ENCODE measurements around the gene PAX7.
"Not testable (repeated sequence)": the region's sequence is repeated elsewhere in the genome, so short reads cannot be mapped to it uniquely, and the experiment has no call there.

Gene PAX7

GRCh38 chr1:18738617-18739016, 108.0 kb downstream of the PAX7 start:
- Histone ChIP-seq H3K4me3 (ENCODE audit: control insufficient read depth in 1 of 7, extremely low read depth in 1 of 7, insufficient read depth in 4 of 7, low read depth in 2 of 7, low read length in 6 of 7) (no peak overlapping the region), H3K9me3 (ENCODE audit: control extremely low read depth in 1 of 5, control insufficient read depth in 4 of 5, insufficient read depth in 2 of 5, low read depth in 1 of 5, low read length in 4 of 5) (no peaks in the 10 kb centered on the region), H3K27ac (ENCODE audit: insufficient read depth in 1 of 2, low read depth in 1 of 2, low read length in 2 of 2, poor library complexity in 1 of 2, severe bottlenecking in 2 of 2) (no peak overlapping the region), H3K4me1 (ENCODE audit: control extremely low read depth in 1 of 4, control insufficient read depth in 4 of 4, insufficient read depth in 4 of 4, low read length in 3 of 4) (no peaks in the 10 kb centered on the region), H3K36me3 (ENCODE audit: control insufficient read depth in 4 of 4, insufficient read depth in 4 of 4, low read length in 3 of 4) (no peaks in the 10 kb centered on the region), H3K27me3 (replicated peaks in 2 of 5; ENCODE audit: control insufficient read depth in 4 of 5, insufficient read depth in 5 of 5, low read length in 4 of 5) (peaks cover 0 to 43% (median 3%) of the 10 kb centered on the region in 5 experiments)
- WGBS (ENCODE audit: insufficient coverage): 92% methylated on average over 3 of the region's 3 CpGs
- POLR2A ChIA-PET: no interaction called here
- CTCF ChIA-PET: no interaction called here
- DNase-seq: no peak

GRCh38 chr1:18739408-18739807, 108.8 kb downstream of the PAX7 start:
- Histone ChIP-seq H3K4me1 (ENCODE audit: control extremely low read depth in 1 of 4, control insufficient read depth in 4 of 4, insufficient read depth in 4 of 4, low read length in 3 of 4) (no peaks in the 10 kb centered on the region), H3K4me3 (ENCODE audit: control insufficient read depth in 1 of 7, extremely low read depth in 1 of 7, insufficient read depth in 4 of 7, low read depth in 2 of 7, low read length in 6 of 7) (no peak overlapping the region), H3K36me3 (ENCODE audit: control insufficient read depth in 4 of 4, insufficient read depth in 4 of 4, low read length in 3 of 4) (no peaks in the 10 kb centered on the region), H3K9me3 (ENCODE audit: control extremely low read depth in 1 of 5, control insufficient read depth in 4 of 5, insufficient read depth in 2 of 5, low read depth in 1 of 5, low read length in 4 of 5) (no peaks in the 10 kb centered on the region), H3K27me3 (replicated peaks in 2 of 5; ENCODE audit: control insufficient read depth in 4 of 5, insufficient read depth in 5 of 5, low read length in 4 of 5) (peaks cover 0 to 36% (median 3%) of the 10 kb centered on the region in 5 experiments), H3K27ac (ENCODE audit: insufficient read depth in 1 of 2, low read depth in 1 of 2, low read length in 2 of 2, poor library complexity in 1 of 2, severe bottlenecking in 2 of 2) (no peak overlapping the region)
- POLR2A ChIA-PET: no interaction called here
- WGBS (ENCODE audit: insufficient coverage): 82% methylated on average over 6 of the region's 6 CpGs
- CTCF ChIA-PET: no interaction called here
- no peak for DNase-seq

- 80% methylated on average over 7 of the region's 15 CpGs for WGBS (ENCODE audit: insufficient coverage)
- peaks cover 0 to 32% (median 3%) of the 10 kb centered on the region in 5 experiments for H3K27me3 ChIP-seq (replicated peaks in 2 of 5; ENCODE audit: control insufficient read depth in 4 of 5, insufficient read depth in 5 of 5, low read length in 4 of 5)
- no peaks in the 10 kb centered on the region for H3K4me1 ChIP-seq (ENCODE audit: control extremely low read depth in 1 of 4, control insufficient read depth in 4 of 4, insufficient read depth in 4 of 4, low read length in 3 of 4)
- CTCF ChIA-PET: no interaction called here
- no peak overlapping the region for H3K27ac ChIP-seq (ENCODE audit: insufficient read depth in 1 of 2, low read depth in 1 of 2, low read length in 2 of 2, poor library complexity in 1 of 2, severe bottlenecking in 2 of 2)
- no peaks in the 10 kb centered on the region for H3K9me3 ChIP-seq (ENCODE audit: control extremely low read depth in 1 of 5, control insufficient read depth in 4 of 5, insufficient read depth in 2 of 5, low read depth in 1 of 5, low read length in 4 of 5)
- DNase-seq: no peak
- POLR2A ChIA-PET: no interaction called here
- H3K36me3 ChIP-seq (ENCODE audit: control insufficient read depth in 4 of 4, insufficient read depth in 4 of 4, low read length in 3 of 4): no peaks in the 10 kb centered on the region
- H3K4me3 ChIP-seq (ENCODE audit: control insufficient read depth in 1 of 7, extremely low read depth in 1 of 7, insufficient read depth in 4 of 7, low read depth in 2 of 7, low read length in 6 of 7): no peak overlapping the region
Observed at GRCh38 chr1:18739897-18740296, 109.3 kb downstream of the PAX7 start.

GRCh38 chr1:18740617-18741016, 110.0 kb downstream of the PAX7 start:
- ChIA-PET POLR2A (no interaction called here), CTCF (no interaction called here)
- Histone ChIP-seq H3K36me3 (ENCODE audit: control insufficient read depth in 4 of 4, insufficient read depth in 4 of 4, low read length in 3 of 4) (no peaks in the 10 kb centered on the region), H3K27me3 (replicated peaks in 2 of 5; ENCODE audit: control insufficient read depth in 4 of 5, insufficient read depth in 5 of 5, low read length in 4 of 5) (peaks cover 0 to 31% (median 3%) of the 10 kb centered on the region in 5 experiments), H3K27ac (ENCODE audit: insufficient read depth in 1 of 2, low read depth in 1 of 2, low read length in 2 of 2, poor library complexity in 1 of 2, severe bottlenecking in 2 of 2) (no peak overlapping the region), H3K4me3 (ENCODE audit: control insufficient read depth in 1 of 7, extremely low read depth in 1 of 7, insufficient read depth in 4 of 7, low read depth in 2 of 7, low read length in 6 of 7) (no peak overlapping the region), H3K4me1 (ENCODE audit: control extremely low read depth in 1 of 4, control insufficient read depth in 4 of 4, insufficient read depth in 4 of 4, low read length in 3 of 4) (no peaks in the 10 kb centered on the region), H3K9me3 (ENCODE audit: control extremely low read depth in 1 of 5, control insufficient read depth in 4 of 5, insufficient read depth in 2 of 5, low read depth in 1 of 5, low read length in 4 of 5) (no peaks in the 10 kb centered on the region)
- no peak for DNase-seq
- no CpG with 5 or more reads among the region's 1 CpG for WGBS (ENCODE audit: insufficient coverage)

- Histone ChIP-seq H3K4me1 (ENCODE audit: control extremely low read depth in 1 of 4, control insufficient read depth in 4 of 4, insufficient read depth in 4 of 4, low read length in 3 of 4) (no peaks in the 10 kb centered on the region), H3K27ac (ENCODE audit: insufficient read depth in 1 of 2, low read depth in 1 of 2, low read length in 2 of 2, poor library complexity in 1 of 2, severe bottlenecking in 2 of 2) (no peak overlapping the region), H3K9me3 (ENCODE audit: control extremely low read depth in 1 of 5, control insufficient read depth in 4 of 5, insufficient read depth in 2 of 5, low read depth in 1 of 5, low read length in 4 of 5) (no peaks in the 10 kb centered on the region), H3K36me3 (ENCODE audit: control insufficient read depth in 4 of 4, insufficient read depth in 4 of 4, low read length in 3 of 4) (no peaks in the 10 kb centered on the region), H3K27me3 (replicated peaks in 2 of 5; ENCODE audit: control insufficient read depth in 4 of 5, insufficient read depth in 5 of 5, low read length in 4 of 5) (peaks cover 0 to 26% (median 2%) of the 10 kb centered on the region in 5 experiments), H3K4me3 (ENCODE audit: control insufficient read depth in 1 of 7, extremely low read depth in 1 of 7, insufficient read depth in 4 of 7, low read depth in 2 of 7, low read length in 6 of 7) (no peak overlapping the region)
- no peak for DNase-seq
- WGBS (ENCODE audit: insufficient coverage): 52% methylated on average over 7 of the region's 7 CpGs
- ChIA-PET POLR2A (no interaction called here), CTCF (no interaction called here)
Observed at GRCh38 chr1:18743233-18743632, 112.6 kb downstream of the PAX7 start.

- H3K4me3 ChIP-seq (ENCODE audit: control insufficient read depth in 1 of 7, extremely low read depth in 1 of 7, insufficient read depth in 4 of 7, low read depth in 2 of 7, low read length in 6 of 7); H3K36me3 ChIP-seq (ENCODE audit: control insufficient read depth in 4 of 4, insufficient read depth in 4 of 4, low read length in 3 of 4); H3K9me3 ChIP-seq (ENCODE audit: control extremely low read depth in 1 of 5, control insufficient read depth in 4 of 5, insufficient read depth in 2 of 5, low read depth in 1 of 5, low read length in 4 of 5); H3K4me1 ChIP-seq (ENCODE audit: control extremely low read depth in 1 of 4, control insufficient read depth in 4 of 4, insufficient read depth in 4 of 4, low read length in 3 of 4); CTCF ChIA-PET; DNase-seq; H3K27ac ChIP-seq (ENCODE audit: insufficient read depth in 1 of 2, low read depth in 1 of 2, low read length in 2 of 2, poor library complexity in 1 of 2, severe bottlenecking in 2 of 2): not testable (repeated sequence)
- 44% methylated on average over 1 of the region's 1 CpG for WGBS (ENCODE audit: insufficient coverage)
- H3K27me3 ChIP-seq (replicated peaks in 2 of 5; ENCODE audit: control insufficient read depth in 4 of 5, insufficient read depth in 5 of 5, low read length in 4 of 5): peaks cover 0 to 24% (median 2%) of the 10 kb centered on the region in 5 experiments
- POLR2A ChIA-PET: interaction anchor here (0.6 kb wide), 1 partner anchor 93 kb away, joined by 3 read pairs; no protein-coding TSS in a partner anchor
Observed at GRCh38 chr1:18744381-18744780, 113.7 kb downstream of the PAX7 start.

- CTCF ChIA-PET: no interaction called here
Observed at GRCh38 chr1:18746981-18747380, 116.3 kb downstream of the PAX7 start.

More at GRCh38 chr1:18746981-18747380, 116.3 kb downstream of the PAX7 start:
- Histone ChIP-seq H3K27me3 (replicated peaks in 2 of 5; ENCODE audit: control insufficient read depth in 4 of 5, insufficient read depth in 5 of 5, low read length in 4 of 5) (peaks cover 0 to 41% (median 2%) of the 10 kb centered on the region in 5 experiments), H3K9me3 (ENCODE audit: control extremely low read depth in 1 of 5, control insufficient read depth in 4 of 5, insufficient read depth in 2 of 5, low read depth in 1 of 5, low read length in 4 of 5) (peaks cover 0 to 5% (median 0%) of the 10 kb centered on the region in 5 experiments), H3K4me1 (ENCODE audit: control extremely low read depth in 1 of 4, control insufficient read depth in 4 of 4, insufficient read depth in 4 of 4, low read length in 3 of 4) (no peaks in the 10 kb centered on the region), H3K4me3 (ENCODE audit: control insufficient read depth in 1 of 7, extremely low read depth in 1 of 7, insufficient read depth in 4 of 7, low read depth in 2 of 7, low read length in 6 of 7) (no peak overlapping the region), H3K27ac (ENCODE audit: insufficient read depth in 1 of 2, low read depth in 1 of 2, low read length in 2 of 2, poor library complexity in 1 of 2, severe bottlenecking in 2 of 2) (no peak overlapping the region), H3K36me3 (ENCODE audit: control insufficient read depth in 4 of 4, insufficient read depth in 4 of 4, low read length in 3 of 4) (no peaks in the 10 kb centered on the region)
- POLR2A ChIA-PET: no interaction called here
- WGBS (ENCODE audit: insufficient coverage): 89% methylated on average over 5 of the region's 5 CpGs
- DNase-seq: no peak

Measured in common myeloid progenitor, CD34-positive (primary cell).